Neural progenitor cell (in vitro differentiated cells): Measurements from ENCODE around the gene GFPT2. TPM values are rescaled to one million over a fixed set of nuclear protein-coding genes. Genes with fewer than 3 reads are reported as not detected.

Experiments
- DNase-seq: peaks from one replicate; pipeline ENCODE4 v3.0.0-alpha.2; 2016; ENCODE audit warnings: low spot score
- H2AFZ ChIP-seq: fragments of 200-600 bp; sonication (generic); replicated peaks from 2 replicates; pipeline ENCODE4 v1.6.1; 2016; ENCODE audit warnings: antibody characterized with exemption
- H3F3A ChIP-seq: fragments of 200-600 bp; sonication (generic); 2 replicates; pipeline ENCODE4 v1.6.1; 2016; ENCODE audit warnings: antibody characterized with exemption, low read depth
- H3K27ac ChIP-seq: fragments of 200-600 bp; sonication (generic); 2 replicates; pipeline ENCODE4 v1.5.1; 2016; ENCODE audit warnings: mild to moderate bottlenecking
- H3K27me3 ChIP-seq: fragments of 200-600 bp; sonication (generic); 2 replicates; pipeline ENCODE4 v1.6.1; 2016; ENCODE audit warnings: mild to moderate bottlenecking, moderate library complexity
- H3K36me3 ChIP-seq: fragments of 200-600 bp; sonication (generic); 2 replicates; pipeline ENCODE4 v1.5.1; 2016
- H3K4me1 ChIP-seq: fragments of 200-600 bp; sonication (generic); 2 replicates; pipeline ENCODE4 v1.6.1; 2016; ENCODE audit warnings: mixed run types
- H3K4me2 ChIP-seq: fragments of 200-600 bp; sonication (generic); 2 replicates; pipeline ENCODE4 v1.6.1; 2016
- H3K4me3 ChIP-seq: fragments of 200-600 bp; sonication (generic); 2 replicates; pipeline ENCODE4 v1.5.1; 2016
- H3K79me2 ChIP-seq: fragments of 200-600 bp; sonication (generic); 2 replicates; pipeline ENCODE4 v1.6.1; 2016; ENCODE audit warnings: low read depth
- H3K9ac ChIP-seq: fragments of 200-600 bp; sonication (generic); 2 replicates; pipeline ENCODE4 v1.6.1; 2016
- H3K9me3 ChIP-seq: fragments of 200-600 bp; sonication (generic); 2 replicates; pipeline ENCODE4 v1.5.1; 2016; ENCODE audit warnings: low read depth
- H4K20me1 ChIP-seq: fragments of 200-600 bp; sonication (generic); 2 replicates; pipeline ENCODE4 v1.6.1; 2016; ENCODE audit warnings: low read depth
- H3K27ac Mint-ChIP-seq: 3 replicates; pipeline ENCODE4 v1.8.0; 2021; ENCODE audit warnings: mixed read lengths
- H3K27me3 Mint-ChIP-seq: 2 replicates; pipeline ENCODE4 v1.8.0; 2022; ENCODE audit warnings: low read depth, mild to moderate bottlenecking, inconsistent platforms, moderate library complexity, mixed read lengths; ENCODE audit not compliant: insufficient read depth
- H3K36me3 Mint-ChIP-seq: 3 replicates; pipeline ENCODE4 v1.8.0; 2021; ENCODE audit warnings: mixed read lengths
- H3K4me1 Mint-ChIP-seq: 3 replicates; pipeline ENCODE4 v1.8.0; 2021; ENCODE audit warnings: mixed read lengths
- H3K4me3 Mint-ChIP-seq: 3 replicates; pipeline ENCODE4 v1.8.0; 2021; ENCODE audit warnings: mild to moderate bottlenecking, moderate library complexity, mixed read lengths
- H3K9me3 Mint-ChIP-seq: 3 replicates; pipeline ENCODE4 v1.8.0; 2020; ENCODE audit warnings: mixed read lengths
- CTCF ChIP-seq: fragments of 200-600 bp; sonication (generic); IDR thresholded peaks from 2 replicates; pipeline ENCODE4 v1.5.1; 2017; ENCODE audit warnings: antibody characterized with exemption, mild to moderate bottlenecking
- EZH2 ChIP-seq: fragments of 200-600 bp; sonication (generic); IDR thresholded peaks from 2 replicates; pipeline ENCODE4 v1.6.1; 2017; ENCODE audit warnings: antibody characterized with exemption, mild to moderate bottlenecking, moderate library complexity
- EZH2phosphoT487 ChIP-seq: fragments of 200-600 bp; sonication (generic); IDR thresholded peaks from 2 replicates; pipeline ENCODE4 v1.6.1; 2017; ENCODE audit warnings: antibody characterized with exemption
- total RNA-seq: library from RNA; depleted of rRNA; stranded (reverse); fragments of >200 nt; gene quantifications from 2 replicates; pipeline ENCODE4 v1.2.3, GENCODE V29; 2015; ENCODE audit warnings: low replicate concordance

The GFPT2 gene
- total RNA-seq, 1 donor from 2014 or later: 18.9 TPM

GRCh38 chr5:180378438-180379344 is 25.6 kb upstream of the GFPT2 start:
- H3K4me1 Mint-ChIP-seq: peaks cover 14% of the 10 kb centered on the region
- Histone ChIP-seq H4K20me1 (no peaks in the 10 kb centered on the region), H3K27me3 (no peaks in the 10 kb centered on the region), H3K4me3 (no peak overlapping the region), H3K79me2 (no peaks in the 10 kb centered on the region), H3F3A (no peaks in the 10 kb centered on the region), H3K9me3 (no peaks in the 10 kb centered on the region), H3K4me1 (no peaks in the 10 kb centered on the region), H3K27ac (no peak overlapping the region), H2AFZ (no peak overlapping the region), H3K4me2 (no peak overlapping the region), H3K36me3 (no peaks in the 10 kb centered on the region), H3K9ac (no peak overlapping the region)
- no peak for DNase-seq
- H3K27ac Mint-ChIP-seq: no peak overlapping the region
- peaks cover 7% of the 10 kb centered on the region for H3K27me3 Mint-ChIP-seq
- H3K36me3 Mint-ChIP-seq: no peaks in the 10 kb centered on the region
- TF ChIP-seq EZH2phosphoT487 (no peak), EZH2 (no peak), CTCF (no peak)
- no peaks in the 10 kb centered on the region for H3K9me3 Mint-ChIP-seq
- no peak overlapping the region for H3K4me3 Mint-ChIP-seq

DNA sequence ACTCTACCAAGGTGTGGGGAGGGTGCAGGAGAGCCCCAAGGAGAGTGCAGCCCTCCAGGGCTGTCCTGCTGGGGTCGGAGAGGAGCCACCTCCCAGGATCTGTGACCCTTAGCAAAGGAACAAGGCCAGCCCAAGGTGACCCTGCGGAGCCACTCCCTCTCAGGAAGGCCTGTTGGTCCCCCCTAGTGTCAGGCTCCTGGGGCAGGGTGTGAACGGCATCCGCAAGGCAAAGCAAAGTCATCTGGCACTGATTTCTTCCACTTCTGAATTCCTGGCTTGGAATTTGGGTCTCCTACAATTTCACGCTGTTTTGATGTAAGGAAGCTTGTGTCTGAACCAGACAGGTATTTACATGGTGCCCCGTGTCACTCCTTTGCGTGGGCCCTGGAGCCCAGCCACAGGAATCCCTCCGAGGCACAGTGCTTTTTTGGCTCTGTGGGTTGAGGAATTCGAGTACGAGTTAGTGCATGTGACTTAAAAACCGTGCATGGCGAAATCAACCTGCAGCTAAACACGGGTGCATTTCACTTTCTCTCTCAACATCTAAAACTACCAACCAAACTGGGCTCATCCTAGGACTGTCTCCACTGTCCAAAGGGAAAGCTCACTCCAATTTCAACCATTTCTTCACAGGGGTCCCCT is 24.5 kb upstream of the GFPT2 start:
- no peak overlapping the region for H3K4me2 ChIP-seq
- TF ChIP-seq CTCF: no peak
- Mint-ChIP-seq H3K27ac (no peak overlapping the region), H3K36me3 (no peaks in the 10 kb centered on the region), H3K4me3 (no peak overlapping the region), H3K27me3 (peaks cover 7% of the 10 kb centered on the region), H3K4me1 (peaks cover 14% of the 10 kb centered on the region), H3K9me3 (no peaks in the 10 kb centered on the region)
- H3K27ac ChIP-seq: no peak overlapping the region
- H2AFZ ChIP-seq: no peak overlapping the region
- no peaks in the 10 kb centered on the region for H4K20me1 ChIP-seq
- no peak overlapping the region for H3K9ac ChIP-seq
- H3K79me2 ChIP-seq: no peaks in the 10 kb centered on the region
- H3K36me3 ChIP-seq: no peaks in the 10 kb centered on the region
- no peaks in the 10 kb centered on the region for H3F3A ChIP-seq
- DNase-seq: no peak
- no peak overlapping the region for H3K4me3 ChIP-seq
- no peaks in the 10 kb centered on the region for H3K4me1 ChIP-seq
- no peaks in the 10 kb centered on the region for H3K27me3 ChIP-seq
- no peaks in the 10 kb centered on the region for H3K9me3 ChIP-seq

GRCh38 chr5:180376511-180376910 is 23.4 kb upstream of the GFPT2 start:
- Mint-ChIP-seq H3K4me1 (peaks cover 12% of the 10 kb centered on the region), H3K27me3 (peaks cover 7% of the 10 kb centered on the region), H3K4me3 (no peak overlapping the region), H3K9me3 (no peaks in the 10 kb centered on the region), H3K27ac (peak overlapping the region; percentile 89), H3K36me3 (no peaks in the 10 kb centered on the region)
- Histone ChIP-seq H3K27me3 (no peaks in the 10 kb centered on the region), H3F3A (no peaks in the 10 kb centered on the region), H3K9me3 (no peaks in the 10 kb centered on the region), H2AFZ (no peak overlapping the region), H4K20me1 (no peaks in the 10 kb centered on the region), H3K4me1 (no peaks in the 10 kb centered on the region), H3K9ac (no peak overlapping the region), H3K36me3 (no peaks in the 10 kb centered on the region), H3K4me2 (no peak overlapping the region), H3K4me3 (no peak overlapping the region), H3K79me2 (no peaks in the 10 kb centered on the region), H3K27ac (no peak overlapping the region)
- no peak for TF ChIP-seq CTCF
- TF ChIP-seq EZH2phosphoT487: no peak
- no peak for TF ChIP-seq EZH2
- DNase-seq: no peak
